Liver (tissue), 9 donors: ENCODE results near the gene PDE4B. TPM values are rescaled to one million over a fixed set of nuclear protein-coding genes. Genes with fewer than 3 reads are reported as not detected.

ENCODE experiments used
- DNase-seq: peaks from one replicate; pipeline ENCODE4 v3.0.0-alpha.2; 2017; ENCODE audit warnings: low spot score
- H3K27ac ChIP-seq, 2 donors: one replicate each; pipeline ENCODE4 v1.7.0; 2013; ENCODE audit warnings: inconsistent platforms in 2 of 2, low read length in 2 of 2, control low read depth in 1 of 2, low read depth in 1 of 2, mild to moderate bottlenecking in 1 of 2
- H3K27me3 ChIP-seq, 4 donors: one replicate each; pipeline versions ENCODE4 v1.6.1 to v1.7.0; 2013; ENCODE audit warnings: low read length in 3 of 4, inconsistent platforms in 1 of 4, mild to moderate bottlenecking in 1 of 4, moderate library complexity in 1 of 4; ENCODE audit not compliant: control insufficient read depth in 4 of 4, insufficient read depth in 4 of 4
- H3K36me3 ChIP-seq, 4 donors: one replicate each; pipeline versions ENCODE4 v1.6.1 to v1.7.0; 2013; ENCODE audit warnings: low read length in 3 of 4, mild to moderate bottlenecking in 3 of 4, low read depth in 1 of 4, moderate library complexity in 1 of 4; ENCODE audit not compliant: control insufficient read depth in 4 of 4, insufficient read depth in 3 of 4
- H3K4me1 ChIP-seq, 4 donors: one replicate each; pipeline versions ENCODE4 v1.6.1 to v1.7.0; 2013; ENCODE audit warnings: low read length in 3 of 4, mild to moderate bottlenecking in 3 of 4, moderate library complexity in 1 of 4; ENCODE audit not compliant: control insufficient read depth in 4 of 4, insufficient read depth in 4 of 4
- H3K4me3 ChIP-seq, 3 donors: one replicate each; pipeline versions ENCODE4 v1.6.1 to v1.7.0; 2013; ENCODE audit warnings: low read length in 3 of 3, control low read depth in 1 of 3, low read depth in 1 of 3, mild to moderate bottlenecking in 1 of 3
- H3K9ac ChIP-seq, 2 donors: one replicate each; pipeline ENCODE4 v1.7.0; 2013; ENCODE audit warnings: low read length in 2 of 2, mild to moderate bottlenecking in 2 of 2, moderate library complexity in 2 of 2, control low read depth in 1 of 2, low read depth in 1 of 2
- H3K9me3 ChIP-seq, 4 donors: one replicate each; pipeline versions ENCODE4 v1.6.1 to v1.7.0; 2013; ENCODE audit warnings: low read length in 3 of 4; ENCODE audit not compliant: control insufficient read depth in 4 of 4
- CTCF ChIP-seq: fragments of 150-350 bp; IDR thresholded peaks from 2 replicates; pipeline ENCODE4 v1.5.1; 2017; ENCODE audit warnings: improper control_type of control experiment, low read depth, low read length; ENCODE audit not compliant: missing input control
- EGR1 ChIP-seq, 2 donors: IDR thresholded peaks; 2 replicates each; pipeline ENCODE4 v1.6.1; 2016 to 2018; ENCODE audit warnings: antibody characterized with exemption in 2 of 2, low read depth in 2 of 2
- FOXA2 ChIP-seq: IDR thresholded peaks from 2 replicates; pipeline ENCODE4 v1.6.1; 2016; ENCODE audit warnings: antibody characterized with exemption
- HNF4G ChIP-seq: IDR thresholded peaks from 2 replicates; pipeline ENCODE4 v1.6.1; 2016; ENCODE audit warnings: antibody characterized with exemption
- JUND ChIP-seq, 2 donors: IDR thresholded peaks; 2 replicates each; pipeline ENCODE4 v1.6.1; 2016; ENCODE audit warnings: antibody characterized with exemption in 2 of 2
- MAX ChIP-seq: IDR thresholded peaks from 2 replicates; pipeline ENCODE4 v1.6.1; 2016; ENCODE audit warnings: antibody characterized with exemption
- RAD21 ChIP-seq, 2 donors: IDR thresholded peaks; 2 replicates each; pipeline ENCODE4 v1.6.1; 2016; ENCODE audit warnings: antibody characterized with exemption in 2 of 2, mild to moderate bottlenecking in 2 of 2
- RXRA ChIP-seq, 2 donors: IDR thresholded peaks; 2 replicates each; pipeline ENCODE4 v1.6.1; 2017 to 2018; ENCODE audit warnings: antibody characterized with exemption in 2 of 2, mild to moderate bottlenecking in 1 of 2
- SP1 ChIP-seq: IDR thresholded peaks from 2 replicates; pipeline ENCODE4 v1.6.1; 2018; ENCODE audit warnings: antibody characterized with exemption, mild to moderate bottlenecking
- TAF1 ChIP-seq: conservative IDR thresholded peaks from 2 replicates; pipeline ENCODE4 v1.6.1; 2016; ENCODE audit warnings: antibody characterized with exemption, mild to moderate bottlenecking
- WGBS: extraction: QIAGEN DNeasy Blood & Tissue Kit; methylation state at CpG from one replicate; pipeline ENCODE4 v1.1.7; 2013; 5-methylcytosine and 5-hydroxymethylcytosine counted together
- polyA plus RNA-seq, 2 donors: library from polyadenylated mRNA; stranded (reverse) in 1 of 2; unstranded in 1 of 2; fragments of 200-250 nt in 1 of 2; fragments of >200 nt in 1 of 2; fragmentation: Nextera tagmentation in 1 of 2; extraction: Ambion mirVana in 1 of 2; gene quantifications; one replicate each; pipeline versions ENCODE4 v1.2.1 to v1.2.3, GENCODE V29; 2013 to 2015
- total RNA-seq, 2 donors: library from RNA; depleted of rRNA; stranded (reverse); fragments of >200 nt; gene quantifications; one replicate each; pipeline ENCODE4 v1.2.3, GENCODE V29; 2014
- TF ChIP-seq, protein P1 (sequence below): IDR thresholded peaks from 2 replicates; pipeline ENCODE4 v1.6.1; 2016; ENCODE audit warnings: antibody characterized with exemption
- TF ChIP-seq, protein P2 (sequence below): IDR thresholded peaks from 2 replicates; pipeline ENCODE4 v1.6.1; 2016; ENCODE audit warnings: antibody characterized with exemption, mild to moderate bottlenecking
- donor health status: healthy.
- donor health status: healthy.
- donor health status: healthy.
- donor health status: healthy.
- donor health status: healthy.

PDE4B gene
- total and polyA plus RNA-seq, 4 donors, result 1.9 to 3.9 (median 2.7) TPM

DNA sequence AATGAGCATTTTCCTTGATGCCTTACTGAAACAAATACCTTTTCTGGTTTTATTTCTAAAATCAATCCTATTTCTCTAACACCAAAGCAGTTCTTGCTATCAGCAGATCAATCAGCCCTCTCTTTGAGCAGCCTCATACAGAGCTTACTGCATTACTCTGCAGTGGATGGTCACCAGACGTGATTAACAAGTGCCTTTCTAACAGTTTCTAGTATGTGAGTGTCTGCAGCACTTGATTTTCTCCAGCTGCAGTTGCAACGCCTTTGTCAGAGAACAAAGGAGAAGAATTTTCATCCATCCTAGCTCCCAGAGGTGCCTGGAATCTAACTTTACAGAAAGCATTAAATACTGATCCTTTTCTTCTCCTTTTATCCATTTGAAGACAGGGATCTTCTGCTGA is 563.9 kb downstream of the PDE4B start:
- Histone ChIP-seq H3K9me3 (no peaks in the 10 kb centered on the region), H3K36me3 (peaks cover 0 to 6% (median 2%) of the 10 kb centered on the region in 4 donors), H3K27ac (no peak overlapping the region), H3K4me3 (no peak overlapping the region), H3K9ac (no peak overlapping the region), H3K27me3 (no peaks in the 10 kb centered on the region), H3K4me1 (peaks cover 0 to 1% (median 0%) of the 10 kb centered on the region in 4 donors)
- WGBS, result 82% methylated on average over 2 of the region's 2 CpGs
- TF ChIP-seq, protein P1, sequence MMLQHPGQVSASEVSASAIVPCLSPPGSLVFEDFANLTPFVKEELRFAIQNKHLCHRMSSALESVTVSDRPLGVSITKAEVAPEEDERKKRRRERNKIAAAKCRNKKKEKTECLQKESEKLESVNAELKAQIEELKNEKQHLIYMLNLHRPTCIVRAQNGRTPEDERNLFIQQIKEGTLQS, result no peak
- DNase-seq, result no peak

DNA sequence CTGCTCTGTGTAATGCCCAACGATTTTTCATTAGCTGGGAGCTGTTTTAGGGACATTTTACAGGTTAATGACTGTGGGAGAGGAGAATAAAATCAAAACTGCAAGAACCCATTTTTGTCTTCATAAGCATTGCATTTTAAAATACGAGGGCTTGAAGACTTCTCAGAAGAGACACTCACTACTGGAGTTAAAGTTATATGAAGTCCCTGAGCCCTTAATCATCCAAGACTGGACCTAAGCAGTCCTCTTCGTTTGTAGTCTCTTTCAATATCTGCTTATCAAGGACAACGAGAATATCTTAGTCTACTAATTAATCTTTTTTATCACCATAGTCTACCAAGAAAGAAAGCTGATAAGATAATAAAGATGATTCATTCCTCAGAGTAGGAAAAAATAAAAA is 564.3 kb downstream of the PDE4B start:
- no peaks in the 10 kb centered on the region for H3K27me3 ChIP-seq
- peaks cover 0 to 1% (median 0%) of the 10 kb centered on the region in 4 donors for H3K4me1 ChIP-seq
- no peaks in the 10 kb centered on the region for H3K9me3 ChIP-seq
- H3K36me3 ChIP-seq, result peaks cover 0 to 6% (median 4%) of the 10 kb centered on the region in 4 donors
- no peak overlapping the region for H3K4me3 ChIP-seq
- 73% methylated on average over 4 of the region's 4 CpGs for WGBS
- H3K9ac ChIP-seq, result no peak overlapping the region
- DNase-seq, result no peak
- H3K27ac ChIP-seq, result no peak overlapping the region
- no peak for TF ChIP-seq MAX
- TF ChIP-seq TAF1, result no peak
- TF ChIP-seq FOXA2, result no peak
- no peak for TF ChIP-seq JUND (IDR thresholded peaks at IDR 0.05)
- no peak for TF ChIP-seq EGR1 (IDR thresholded peaks at IDR 0.05; ENCODE audit: low read depth in 2 of 2)
- TF ChIP-seq CTCF, result no peak
- no peak for TF ChIP-seq RXRA (IDR thresholded peaks at IDR 0.05)
- no peak for TF ChIP-seq SP1
- TF ChIP-seq, protein P2, sequence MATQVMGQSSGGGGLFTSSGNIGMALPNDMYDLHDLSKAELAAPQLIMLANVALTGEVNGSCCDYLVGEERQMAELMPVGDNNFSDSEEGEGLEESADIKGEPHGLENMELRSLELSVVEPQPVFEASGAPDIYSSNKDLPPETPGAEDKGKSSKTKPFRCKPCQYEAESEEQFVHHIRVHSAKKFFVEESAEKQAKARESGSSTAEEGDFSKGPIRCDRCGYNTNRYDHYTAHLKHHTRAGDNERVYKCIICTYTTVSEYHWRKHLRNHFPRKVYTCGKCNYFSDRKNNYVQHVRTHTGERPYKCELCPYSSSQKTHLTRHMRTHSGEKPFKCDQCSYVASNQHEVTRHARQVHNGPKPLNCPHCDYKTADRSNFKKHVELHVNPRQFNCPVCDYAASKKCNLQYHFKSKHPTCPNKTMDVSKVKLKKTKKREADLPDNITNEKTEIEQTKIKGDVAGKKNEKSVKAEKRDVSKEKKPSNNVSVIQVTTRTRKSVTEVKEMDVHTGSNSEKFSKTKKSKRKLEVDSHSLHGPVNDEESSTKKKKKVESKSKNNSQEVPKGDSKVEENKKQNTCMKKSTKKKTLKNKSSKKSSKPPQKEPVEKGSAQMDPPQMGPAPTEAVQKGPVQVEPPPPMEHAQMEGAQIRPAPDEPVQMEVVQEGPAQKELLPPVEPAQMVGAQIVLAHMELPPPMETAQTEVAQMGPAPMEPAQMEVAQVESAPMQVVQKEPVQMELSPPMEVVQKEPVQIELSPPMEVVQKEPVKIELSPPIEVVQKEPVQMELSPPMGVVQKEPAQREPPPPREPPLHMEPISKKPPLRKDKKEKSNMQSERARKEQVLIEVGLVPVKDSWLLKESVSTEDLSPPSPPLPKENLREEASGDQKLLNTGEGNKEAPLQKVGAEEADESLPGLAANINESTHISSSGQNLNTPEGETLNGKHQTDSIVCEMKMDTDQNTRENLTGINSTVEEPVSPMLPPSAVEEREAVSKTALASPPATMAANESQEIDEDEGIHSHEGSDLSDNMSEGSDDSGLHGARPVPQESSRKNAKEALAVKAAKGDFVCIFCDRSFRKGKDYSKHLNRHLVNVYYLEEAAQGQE, result no peak
- no peak for TF ChIP-seq HNF4G
- TF ChIP-seq, protein P1, result no peak
- TF ChIP-seq RAD21 (IDR thresholded peaks at IDR 0.05), result no peak
